HL-60 (cell line): ENCODE data around the gene MYL7.

ENCODE experiments used
- DNase-seq, 2 experiments: peaks; one replicate each; pipeline ENCODE4 v3.0.0-alpha.2; 2010 to 2020; ENCODE audit warnings: low read depth in 1 of 2, low spot score in 1 of 2
- H3K27ac ChIP-seq: fragments of 250-450 bp; sonication (Bioruptor Pico); replicated peaks from 2 replicates; pipeline ENCODE4 v1.5.1; 2020; ENCODE audit warnings: mild to moderate bottlenecking, moderate library complexity
- H3K27me3 ChIP-seq: fragments of 250-450 bp; sonication (Bioruptor Pico); 2 replicates; pipeline ENCODE4 v1.5.1; 2021; ENCODE audit warnings: mild to moderate bottlenecking, moderate library complexity; ENCODE audit not compliant: insufficient read depth, poor library complexity, severe bottlenecking
- H3K4me3 ChIP-seq: replicated peaks from 2 replicates; pipeline ENCODE4 v1.5.1; 2011; ENCODE audit warnings: mild to moderate bottlenecking, control low read depth, low read length; ENCODE audit not compliant: insufficient read depth
- CTCF ChIP-seq: IDR thresholded peaks from one replicate; pipeline ENCODE4 v1.5.1; 2011; ENCODE audit warnings: low read length, control low read depth, inconsistent platforms; ENCODE audit not compliant: insufficient read depth
- GABPA ChIP-seq: IDR thresholded peaks from 2 replicates; pipeline ENCODE4 v1.6.1; 2012; ENCODE audit warnings: low read depth
- POLR2AphosphoS5 ChIP-seq: IDR thresholded peaks from 2 replicates; pipeline ENCODE4 v1.6.1; 2012; ENCODE audit warnings: low read depth
- REST ChIP-seq: IDR thresholded peaks from 2 replicates; pipeline ENCODE4 v1.6.1; 2012; ENCODE audit warnings: low read depth; ENCODE audit not compliant: insufficient replicate concordance
- SPI1 ChIP-seq: IDR thresholded peaks from 2 replicates; pipeline ENCODE4 v1.6.1; 2012; ENCODE audit warnings: low read depth, mild to moderate bottlenecking, borderline replicate concordance

Gene MYL7

GRCh38 chr7:44156453-44157010 lies 15.4 kb upstream of the MYL7 start:
- Histone ChIP-seq H3K27ac (no peak overlapping the region), H3K4me3 (no peak overlapping the region), H3K27me3 (no peaks in the 10 kb centered on the region)
- no peak for DNase-seq
- no peak for TF ChIP-seq CTCF
- TF ChIP-seq POLR2AphosphoS5: no peak
- TF ChIP-seq REST: no peak
- TF ChIP-seq SPI1: no peak
- TF ChIP-seq GABPA: no peak

GRCh38 chr7:44155191-44156185 lies 14.4 kb upstream of the MYL7 start:
- H3K4me3 ChIP-seq: no peak overlapping the region
- no peaks in the 10 kb centered on the region for H3K27me3 ChIP-seq
- TF ChIP-seq SPI1 (no peak), GABPA (no peak), CTCF (no peak)
- DNase-seq: no peak
- no peak overlapping the region for H3K27ac ChIP-seq

DNA sequence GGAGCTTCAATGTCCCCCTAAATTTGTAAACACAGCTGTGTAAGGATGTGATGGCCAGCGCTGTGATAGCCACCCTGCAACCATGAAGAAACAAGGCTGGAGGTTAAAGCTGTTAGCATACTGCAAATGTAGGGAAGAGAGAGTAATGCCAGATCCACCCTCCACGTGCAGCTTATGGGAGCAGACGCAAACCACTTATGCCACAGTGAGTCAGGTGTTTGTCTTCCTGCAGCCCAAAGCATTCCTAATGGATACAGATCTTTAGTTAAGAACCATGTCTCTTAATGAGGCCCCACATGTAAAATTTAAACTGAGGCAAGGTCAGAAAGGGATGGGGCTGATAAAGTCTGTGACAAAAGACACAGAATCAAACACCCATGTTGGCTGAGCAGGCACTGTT lies 13.6 kb upstream of the MYL7 start:
- no peak overlapping the region for H3K4me3 ChIP-seq
- DNase-seq: no peak
- TF ChIP-seq POLR2AphosphoS5: no peak
- TF ChIP-seq CTCF: no peak
- no peak for TF ChIP-seq GABPA
- no peak for TF ChIP-seq REST
- no peak for TF ChIP-seq SPI1
- no peaks in the 10 kb centered on the region for H3K27me3 ChIP-seq
- H3K27ac ChIP-seq: no peak overlapping the region
